HG02970 (cell line): Measurements from ENCODE around the gene SPOCK2.
"Not testable (repeated sequence)": the region's sequence is repeated elsewhere in the genome, so short reads cannot be mapped to it uniquely, and the experiment has no call there.

ENCODE experiments used
- ATAC-seq: cut with Tn5 transposase; IDR thresholded peaks from one replicate; pipeline ENCODE4 v1.9.1; 2021; ENCODE audit warnings: mild to moderate bottlenecking, moderate library complexity, moderate number of reproducible peaks; ENCODE audit not compliant: unreplicated experiment, low FRiP score

Gene SPOCK2

GRCh38 chr10:72108830-72109635, 20.7 kb upstream of the SPOCK2 start:
- no peak for ATAC-seq

DNA sequence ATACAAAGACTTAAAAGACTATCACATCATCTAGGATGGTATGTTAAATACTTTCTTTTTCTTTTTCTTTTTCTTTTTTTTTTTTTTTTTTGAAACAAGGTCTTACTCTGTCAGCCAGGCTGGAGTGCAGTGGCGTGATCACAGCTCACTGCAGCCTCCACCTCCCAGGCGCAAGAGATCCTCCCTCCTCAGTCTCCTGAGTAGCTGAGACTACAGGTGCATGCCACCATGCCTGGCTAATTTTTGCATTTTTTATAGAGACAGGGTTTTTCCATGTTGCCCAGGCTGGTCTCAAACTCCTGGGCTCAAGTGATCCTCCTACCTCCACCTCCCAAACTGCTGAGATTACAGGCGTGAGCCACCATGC, 19.6 kb upstream of the SPOCK2 start:
- not testable (repeated sequence) for ATAC-seq

DNA sequence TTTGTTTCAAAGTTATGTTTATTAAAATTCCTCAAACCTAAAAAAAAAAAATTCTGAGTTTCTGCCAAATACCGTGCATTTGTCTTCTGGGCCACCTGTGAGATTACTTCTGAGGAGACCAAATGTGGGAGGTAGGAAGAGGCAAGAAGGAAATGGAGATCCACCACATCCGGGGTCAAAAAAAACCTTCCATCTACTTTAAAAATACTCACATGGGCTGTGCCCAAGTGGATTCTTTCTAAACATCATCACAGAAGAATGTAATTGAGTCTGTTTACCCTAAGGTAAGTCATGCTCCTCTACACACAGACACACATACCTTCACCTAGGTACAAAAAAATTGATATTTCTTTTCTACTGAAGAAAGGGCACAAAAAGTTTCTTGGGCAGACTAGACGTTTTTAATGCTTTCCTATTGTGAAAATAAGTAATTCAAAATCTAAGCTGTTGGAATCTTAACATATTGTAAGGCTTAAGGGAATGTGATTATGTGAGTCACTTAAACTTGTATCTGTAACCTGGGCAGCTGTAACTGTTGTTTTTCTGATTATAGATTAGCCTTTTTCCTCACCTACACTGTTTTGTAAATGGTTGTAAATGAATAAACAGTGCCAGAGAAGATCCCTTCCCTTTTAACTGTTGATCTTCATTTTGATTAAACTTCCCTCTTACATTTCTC, 19.1 kb upstream of the SPOCK2 start:
- no peak for ATAC-seq

- ATAC-seq = no peak
Observed at GRCh38 chr10:72106896-72107295, 18.5 kb upstream of the SPOCK2 start.

DNA sequence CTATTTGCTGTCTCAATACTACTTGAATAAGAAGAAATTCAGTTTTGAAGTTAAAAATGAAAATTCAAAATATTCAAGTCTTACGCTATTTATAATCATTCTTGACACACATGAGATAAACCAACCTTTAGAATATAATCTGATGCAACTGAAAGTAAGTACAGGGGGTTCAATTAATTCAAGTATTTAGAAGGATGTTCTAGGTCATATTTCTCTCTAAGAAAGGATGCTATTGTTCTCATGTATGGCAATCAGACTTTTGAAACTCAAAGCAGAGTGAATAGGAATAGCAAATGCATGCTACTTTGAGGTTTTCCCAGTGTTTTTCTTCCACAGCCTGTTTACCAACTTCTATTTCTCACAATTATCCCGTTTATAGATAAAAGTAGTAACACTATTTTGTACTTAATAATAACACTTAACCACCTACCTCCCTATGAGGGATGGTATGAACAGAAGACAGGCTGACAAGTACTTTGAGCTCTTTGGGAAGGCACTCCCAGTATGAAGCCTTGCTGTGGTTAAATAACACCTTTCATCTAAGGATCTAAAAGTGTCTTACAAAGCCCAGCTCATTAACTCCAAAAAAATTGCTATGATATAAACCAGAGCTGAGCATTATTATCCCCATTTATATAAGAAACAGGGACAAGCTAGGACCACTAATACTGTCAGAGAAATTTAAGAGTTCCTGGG, 18.0 kb upstream of the SPOCK2 start:
- no peak for ATAC-seq

DNA sequence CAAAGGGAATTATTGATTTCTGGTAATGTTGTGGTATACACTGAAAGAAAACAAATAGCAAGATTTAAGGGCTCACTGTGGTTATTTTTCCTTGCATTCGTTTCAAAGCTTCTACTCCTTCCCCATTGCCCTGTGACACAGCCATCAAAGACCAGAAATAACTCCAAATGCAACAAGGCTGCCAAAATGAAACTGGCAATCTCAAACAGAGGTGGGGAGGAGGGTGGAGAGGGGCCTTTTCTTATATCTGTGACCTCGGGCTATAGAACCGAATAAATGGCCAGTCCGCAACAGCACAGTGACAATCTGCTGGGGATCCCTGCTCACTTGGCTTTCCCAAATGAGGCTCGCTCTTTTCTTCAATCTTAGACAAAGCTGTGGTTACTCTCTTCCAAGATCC, 17.4 kb upstream of the SPOCK2 start:
- no peak for ATAC-seq

DNA sequence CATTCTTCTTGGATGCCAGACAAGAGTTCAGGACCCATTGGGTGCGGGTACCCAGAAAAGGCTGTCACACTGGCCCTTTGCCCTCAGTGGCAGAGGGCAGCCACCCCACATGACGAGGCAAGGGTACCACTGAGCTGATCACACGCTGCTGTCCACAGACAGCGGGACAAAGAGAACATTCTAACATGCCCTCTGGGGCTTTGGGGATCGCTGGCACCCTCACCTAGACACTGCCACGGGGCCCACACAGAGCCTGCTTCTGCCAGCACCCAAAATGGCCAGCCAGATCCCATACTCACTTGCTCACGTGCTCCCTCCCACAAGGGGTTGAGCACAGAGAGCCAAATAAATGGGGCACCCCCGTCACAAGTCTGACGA, 16.7 kb upstream of the SPOCK2 start:
- ATAC-seq = no peak

DNA sequence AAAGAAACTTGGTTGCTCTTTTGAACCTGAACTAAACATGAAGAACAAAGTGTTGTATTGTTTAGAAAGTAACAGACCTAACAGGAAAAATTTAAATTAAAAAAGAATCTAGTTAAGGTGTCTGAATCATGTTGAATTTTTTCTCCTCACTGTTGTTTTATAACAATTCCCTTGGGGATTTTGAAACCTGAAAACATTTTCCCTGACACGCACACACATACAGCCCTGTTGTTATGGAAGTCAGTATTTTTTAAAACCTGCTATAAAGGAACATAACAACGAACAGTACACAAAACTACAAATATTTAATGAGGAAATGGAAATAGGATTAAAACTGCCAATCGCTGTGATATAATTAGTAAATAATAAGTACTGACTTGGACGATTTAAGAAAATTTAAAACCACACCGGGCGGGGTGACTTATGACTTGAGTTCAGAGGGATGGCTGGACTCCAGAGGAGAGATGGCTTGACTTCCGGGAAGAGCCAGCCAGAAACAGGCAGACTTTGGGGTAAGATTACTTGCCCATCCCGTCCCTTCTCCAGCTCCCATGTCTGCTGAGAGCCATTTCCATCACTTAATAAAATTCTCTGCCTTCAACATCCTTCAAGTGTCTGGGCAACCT, 16.2 kb upstream of the SPOCK2 start:
- ATAC-seq = no peak

- ATAC-seq = no peak
Observed at GRCh38 chr10:72099600-72099921, 11.2 kb upstream of the SPOCK2 start.

- ATAC-seq = no peak
Observed at GRCh38 chr10:72098836-72099599, 10.7 kb upstream of the SPOCK2 start.

DNA sequence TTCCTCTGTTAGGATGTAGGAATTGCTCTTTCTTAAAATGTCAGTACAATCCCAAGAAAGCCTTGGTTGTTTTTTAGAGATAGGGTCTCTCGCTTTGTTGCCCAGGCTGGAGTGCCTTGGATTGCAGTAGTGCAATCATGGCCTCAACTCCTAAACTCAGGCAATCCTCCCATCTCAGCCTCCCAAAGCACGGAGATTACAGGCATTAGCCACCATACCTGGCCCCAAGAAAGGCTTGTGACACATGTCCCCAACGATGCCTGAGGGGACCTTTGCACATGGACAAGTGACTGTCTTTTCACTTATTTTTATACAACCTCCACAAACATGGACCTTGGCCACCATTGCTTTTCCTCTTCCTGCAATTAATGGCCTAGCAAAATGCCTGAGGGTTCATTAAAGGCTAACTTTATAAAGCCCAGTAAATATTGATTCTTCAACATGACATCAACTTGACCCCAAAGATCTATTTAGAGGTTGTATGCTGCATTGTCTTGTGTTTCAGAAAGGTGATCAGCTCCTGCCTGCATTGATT, 10.0 kb upstream of the SPOCK2 start:
- no peak for ATAC-seq

DNA sequence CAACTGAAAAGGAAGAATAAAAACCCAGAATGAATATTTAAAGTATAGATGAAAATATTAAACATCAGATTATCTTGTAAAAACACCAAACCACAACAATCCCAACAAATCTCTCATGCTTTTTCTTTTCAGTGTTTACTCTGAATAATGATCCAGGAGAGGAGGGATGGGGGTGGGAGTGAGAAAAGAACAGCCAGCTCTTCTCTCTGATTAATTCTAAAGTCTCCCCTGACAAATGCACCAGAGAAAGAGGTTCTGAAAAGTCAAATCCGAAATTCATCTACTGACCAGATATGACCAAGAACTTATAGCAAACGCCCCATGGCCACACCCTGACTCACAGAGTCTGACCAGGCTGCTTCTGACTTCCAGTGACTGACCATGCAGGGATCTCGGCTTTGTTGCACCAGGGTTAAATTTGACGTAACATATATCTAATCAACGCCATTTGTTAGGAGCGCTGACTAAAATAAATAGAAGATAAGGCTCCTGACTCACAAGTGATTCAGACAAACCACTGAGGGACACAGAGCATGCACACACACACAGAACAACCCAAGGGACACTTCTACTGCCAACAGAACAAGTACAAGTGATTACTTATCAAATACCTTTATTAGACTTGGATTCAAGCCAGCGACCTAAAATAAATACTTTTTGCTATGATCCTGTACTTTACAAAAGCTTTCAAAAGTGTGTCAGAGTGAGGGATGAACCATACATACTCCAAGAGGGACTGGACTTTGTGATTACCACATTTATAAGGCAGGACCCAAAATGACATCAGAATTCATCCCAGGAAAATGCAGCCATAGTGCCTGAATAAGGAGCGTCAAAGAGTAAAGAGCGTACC, 9.3 kb upstream of the SPOCK2 start:
- ATAC-seq = no peak

DNA sequence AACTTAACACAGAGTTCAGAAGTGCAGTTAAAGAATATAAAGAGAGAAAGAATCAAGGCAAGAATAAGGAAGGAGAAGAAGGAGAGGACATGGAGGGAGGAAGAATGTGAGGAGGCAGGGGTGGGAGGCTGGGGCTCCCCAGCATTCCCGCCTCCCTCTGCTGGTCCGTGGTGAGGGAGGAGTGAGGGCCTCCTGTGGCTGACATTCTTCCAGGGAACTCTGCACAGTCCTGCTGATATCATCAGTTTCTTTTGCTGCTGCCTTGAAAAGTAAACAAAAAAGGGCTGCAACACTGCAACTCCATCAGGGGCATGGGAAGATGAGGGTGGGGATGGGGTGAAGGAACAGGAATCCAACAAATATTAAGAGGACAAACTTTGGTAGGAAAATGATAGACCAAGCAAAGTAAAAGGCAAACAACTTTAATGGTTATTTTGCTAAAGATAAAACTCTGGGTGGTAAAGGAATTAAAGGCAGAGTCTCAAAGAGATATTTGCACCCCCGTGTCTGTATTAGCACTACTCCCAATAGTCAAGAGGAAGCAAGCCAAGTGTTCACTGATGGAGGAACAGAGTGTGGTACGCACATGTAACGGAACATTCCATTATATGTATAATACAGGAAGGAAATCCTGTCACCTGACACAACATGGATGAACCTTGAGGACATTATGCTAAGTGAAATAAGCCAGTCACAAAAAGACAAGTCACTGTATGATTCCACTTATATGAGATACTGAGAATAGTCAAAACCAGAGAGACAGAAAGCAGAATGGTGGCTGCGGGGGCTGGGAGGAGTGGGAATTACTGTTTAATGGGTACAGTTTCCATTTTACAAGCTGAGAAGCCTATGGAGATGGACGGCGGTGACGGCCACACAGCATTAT, 8.0 kb upstream of the SPOCK2 start:
- ATAC-seq = no peak

DNA sequence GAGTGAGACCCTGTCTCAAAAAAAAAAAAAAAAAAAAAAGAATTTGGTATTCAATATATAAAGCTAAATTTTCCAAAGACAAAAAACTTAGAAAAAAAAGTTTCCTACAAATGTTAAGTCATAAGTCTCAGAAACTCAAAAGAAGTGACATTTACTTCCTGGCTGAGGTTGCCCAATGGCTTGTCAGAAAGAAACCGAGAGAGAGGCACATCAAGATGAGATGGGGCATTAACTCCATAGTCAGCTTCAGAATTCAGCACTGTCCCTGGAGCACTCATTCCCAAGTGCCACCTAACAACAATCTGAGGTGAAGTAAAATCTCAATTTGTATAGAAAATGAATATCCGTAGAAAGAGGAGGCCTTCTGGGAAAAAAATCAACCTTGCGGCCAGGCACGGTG, 6.8 kb upstream of the SPOCK2 start:
- ATAC-seq = no peak

DNA sequence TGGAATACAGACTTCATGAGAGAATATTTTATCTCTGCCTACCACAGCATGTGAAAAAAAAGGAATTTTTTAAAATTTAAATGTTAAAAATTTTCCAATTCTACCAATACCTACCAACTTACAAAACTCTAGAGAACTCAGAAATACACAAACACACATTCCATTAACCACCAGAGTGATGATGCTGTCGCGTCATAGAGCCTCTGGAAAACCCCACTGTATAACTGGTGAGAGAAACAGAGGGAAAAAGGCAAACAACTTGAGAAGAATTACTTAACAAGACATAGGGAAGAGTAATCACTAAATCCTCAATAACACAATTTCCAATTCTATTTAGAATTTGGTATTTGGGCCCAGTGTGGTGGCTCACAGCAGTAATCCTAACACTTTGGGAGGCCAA, 6.2 kb upstream of the SPOCK2 start:
- no peak for ATAC-seq

DNA sequence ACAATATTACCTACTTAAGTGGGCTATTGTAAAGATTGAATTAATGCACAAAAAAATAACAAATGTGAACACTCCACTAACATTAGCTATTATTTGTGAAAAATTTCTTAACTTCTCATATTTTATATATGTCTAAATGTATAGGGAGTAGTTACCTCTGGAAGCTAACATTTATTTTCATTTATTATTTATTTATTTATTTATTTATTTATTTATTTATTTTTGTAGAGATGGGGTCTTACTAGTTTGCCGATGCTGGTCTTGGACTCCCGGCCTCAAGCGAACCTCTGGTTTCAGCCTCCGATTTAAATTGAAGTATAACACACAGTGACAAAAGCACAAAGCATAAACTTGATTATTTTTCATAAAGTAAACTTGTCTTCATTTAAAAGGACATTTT, 5.1 kb upstream of the SPOCK2 start:
- no peak for ATAC-seq

DNA sequence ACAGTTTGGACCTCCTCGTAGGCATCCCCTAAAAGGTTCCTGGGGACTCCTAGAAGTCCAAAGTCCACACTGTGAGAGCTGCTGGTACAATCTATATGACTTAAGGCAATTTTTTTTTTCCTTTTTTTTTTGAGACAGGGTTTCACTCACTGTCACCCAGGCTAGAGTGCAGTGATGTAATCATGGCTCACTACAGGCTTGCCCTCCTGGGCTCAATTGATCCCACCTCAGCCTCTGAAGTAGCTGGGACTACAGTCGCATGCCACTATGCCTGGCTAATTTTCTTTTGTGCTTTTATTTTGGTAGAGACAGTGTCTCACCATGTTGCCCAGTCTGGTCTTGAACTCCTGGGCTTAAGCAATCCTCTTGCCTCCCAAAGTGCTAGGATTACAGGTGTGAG, 4.6 kb upstream of the SPOCK2 start:
- ATAC-seq = no peak

DNA sequence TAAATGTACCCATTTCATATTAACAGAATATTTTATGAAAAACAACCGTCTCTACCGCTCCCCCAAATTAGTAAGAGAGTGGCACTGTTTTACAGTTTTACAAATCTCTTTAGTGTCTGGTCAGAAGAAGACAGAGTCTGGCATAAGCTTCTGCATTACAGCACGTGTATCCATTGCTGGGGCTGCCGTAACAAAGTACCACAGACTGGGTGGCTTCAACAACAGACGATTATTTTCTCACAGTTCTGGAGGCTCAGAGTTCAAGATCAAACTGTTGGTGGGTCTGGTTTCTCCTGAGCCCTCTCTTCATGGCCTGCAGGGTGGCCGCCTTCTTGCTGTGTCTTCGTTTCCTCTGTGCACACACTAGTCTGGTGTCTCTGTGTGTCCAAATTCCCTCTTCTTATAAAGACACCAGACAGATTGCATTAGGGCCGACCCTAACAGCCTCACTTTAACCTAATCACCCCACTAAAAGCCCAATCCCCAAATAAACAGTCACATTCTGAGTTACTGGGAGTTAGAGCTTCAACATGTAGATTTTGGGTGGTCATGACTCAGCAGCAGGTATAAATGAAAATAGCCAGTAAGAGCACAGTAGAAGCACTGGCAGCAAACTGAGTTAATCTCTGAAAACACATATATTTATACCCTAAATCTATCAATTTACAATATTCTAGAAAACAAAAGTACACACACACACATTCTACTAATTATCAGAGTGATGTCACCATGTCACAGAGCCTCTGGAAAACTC, 4.0 kb upstream of the SPOCK2 start:
- ATAC-seq = no peak
